GM12801 (cell line): Measurements from ENCODE around the gene YARS2.

Experiments
- TF ChIP-seq, protein P1 (sequence below): IDR thresholded peaks from one replicate; pipeline ENCODE4 v1.5.1; 2011; ENCODE audit warnings: control low read depth; ENCODE audit not compliant: insufficient read length; ENCODE audit errors: extremely low read depth

The YARS2 gene

DNA sequence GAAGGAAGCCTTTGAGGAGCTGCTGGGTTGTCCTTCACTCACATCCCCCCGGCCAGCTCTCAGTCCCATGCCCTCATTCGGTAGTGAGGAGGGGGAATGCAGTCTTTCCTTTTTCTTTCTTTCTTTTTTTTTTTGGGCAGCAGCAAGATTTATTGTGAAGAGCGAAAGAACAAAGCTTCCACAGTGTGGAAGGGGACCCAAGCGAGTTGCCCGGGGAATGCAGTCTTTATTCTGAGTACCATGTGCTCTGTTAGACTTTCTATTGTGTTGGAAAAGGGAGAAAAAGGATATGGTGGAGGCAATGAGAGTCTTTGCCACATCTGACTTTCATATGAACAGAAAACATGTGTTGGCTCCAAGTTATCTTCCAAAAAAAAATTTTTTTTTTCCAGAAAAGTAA lies 29.9 kb upstream of the YARS2 start:
- TF ChIP-seq, protein P1, sequence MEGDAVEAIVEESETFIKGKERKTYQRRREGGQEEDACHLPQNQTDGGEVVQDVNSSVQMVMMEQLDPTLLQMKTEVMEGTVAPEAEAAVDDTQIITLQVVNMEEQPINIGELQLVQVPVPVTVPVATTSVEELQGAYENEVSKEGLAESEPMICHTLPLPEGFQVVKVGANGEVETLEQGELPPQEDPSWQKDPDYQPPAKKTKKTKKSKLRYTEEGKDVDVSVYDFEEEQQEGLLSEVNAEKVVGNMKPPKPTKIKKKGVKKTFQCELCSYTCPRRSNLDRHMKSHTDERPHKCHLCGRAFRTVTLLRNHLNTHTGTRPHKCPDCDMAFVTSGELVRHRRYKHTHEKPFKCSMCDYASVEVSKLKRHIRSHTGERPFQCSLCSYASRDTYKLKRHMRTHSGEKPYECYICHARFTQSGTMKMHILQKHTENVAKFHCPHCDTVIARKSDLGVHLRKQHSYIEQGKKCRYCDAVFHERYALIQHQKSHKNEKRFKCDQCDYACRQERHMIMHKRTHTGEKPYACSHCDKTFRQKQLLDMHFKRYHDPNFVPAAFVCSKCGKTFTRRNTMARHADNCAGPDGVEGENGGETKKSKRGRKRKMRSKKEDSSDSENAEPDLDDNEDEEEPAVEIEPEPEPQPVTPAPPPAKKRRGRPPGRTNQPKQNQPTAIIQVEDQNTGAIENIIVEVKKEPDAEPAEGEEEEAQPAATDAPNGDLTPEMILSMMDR = no peak

DNA sequence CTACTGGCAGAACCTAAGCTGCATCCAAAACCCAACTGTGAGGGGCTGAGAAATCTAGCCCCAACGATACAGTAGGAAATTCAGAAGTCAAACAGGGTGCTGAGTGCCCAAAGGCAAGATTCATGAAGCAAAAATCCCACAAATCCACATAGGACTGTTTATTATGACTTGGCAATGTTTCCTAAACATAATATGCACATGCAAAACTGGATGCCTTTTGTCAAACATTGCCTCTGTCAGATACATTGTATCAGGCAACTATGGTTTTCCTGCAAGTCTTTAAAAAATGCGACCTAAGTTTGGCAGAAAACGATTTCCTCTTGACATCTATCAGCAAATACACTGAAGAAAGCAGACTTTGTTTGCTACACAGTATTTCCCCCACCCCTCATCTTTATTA lies 27.3 kb upstream of the YARS2 start:
- TF ChIP-seq, protein P1 = no peak

GRCh38 chr12:32780071-32780470 lies 24.4 kb upstream of the YARS2 start:
- TF ChIP-seq, protein P1 = no peak

DNA sequence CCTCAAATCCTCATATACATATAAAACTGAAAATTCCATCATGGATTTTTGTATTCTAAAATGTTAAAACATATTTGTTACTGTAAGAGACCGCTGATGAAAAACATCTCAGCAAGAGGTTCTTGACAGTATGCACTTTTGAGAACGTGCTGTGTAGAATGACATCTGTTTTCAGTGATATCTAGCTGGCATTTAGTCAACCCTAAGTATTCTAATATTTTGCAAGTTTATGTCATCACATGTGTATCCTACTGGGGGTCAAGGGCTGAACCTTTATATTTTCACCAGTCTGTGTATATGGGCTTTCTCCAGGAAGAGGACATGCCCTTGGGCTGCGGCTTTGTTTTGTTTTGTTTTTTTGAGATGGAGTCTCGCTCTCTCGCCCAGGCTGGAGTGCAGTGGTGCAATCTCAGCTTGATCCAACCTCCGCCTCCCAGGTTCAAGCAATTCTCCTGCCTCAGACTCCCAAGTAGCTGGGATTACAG lies 22.0 kb upstream of the YARS2 start:
- TF ChIP-seq, protein P1 = no peak

DNA sequence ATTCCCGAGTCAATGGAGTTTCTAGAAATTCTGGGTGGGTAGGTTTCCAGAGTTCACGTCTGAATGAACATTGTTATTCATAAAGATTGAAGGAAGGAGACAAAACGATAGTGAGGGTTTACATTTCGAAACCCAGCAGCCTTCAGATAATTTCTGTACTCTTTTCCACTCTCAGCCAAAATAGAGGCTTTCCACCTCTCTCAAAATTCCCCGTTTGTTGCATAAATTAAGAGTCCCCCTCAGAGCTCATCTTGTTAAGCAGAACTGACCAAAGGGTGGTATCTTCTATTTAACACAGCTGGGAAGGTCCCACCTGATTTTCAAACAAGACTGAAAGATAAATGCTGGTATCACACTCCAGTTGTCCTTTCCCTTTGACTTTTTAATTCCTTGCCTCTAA lies 21.5 kb upstream of the YARS2 start:
- TF ChIP-seq, protein P1 = no peak

GRCh38 chr12:32776258-32776657 lies 20.6 kb upstream of the YARS2 start:
- TF ChIP-seq, protein P1 = no peak

DNA sequence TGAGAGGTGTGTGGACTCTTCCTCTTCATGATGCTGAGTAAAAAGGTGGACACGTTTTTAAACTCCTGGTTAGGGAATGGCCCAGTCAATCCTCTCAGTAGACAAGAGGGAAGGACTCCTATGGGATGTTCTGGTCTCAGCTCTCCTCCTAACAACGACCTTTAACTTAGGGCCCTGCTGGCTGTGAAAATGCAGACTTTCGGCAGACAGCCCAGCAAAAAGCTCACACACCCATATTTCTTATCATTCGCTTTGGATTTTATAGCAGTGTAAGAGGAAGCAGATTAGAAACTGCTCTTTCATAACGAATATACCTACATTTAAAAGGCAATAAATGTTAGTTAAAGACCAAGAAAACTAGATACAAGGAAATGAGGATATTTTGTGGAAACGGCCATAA lies 18.0 kb upstream of the YARS2 start:
- TF ChIP-seq, protein P1 = no peak

DNA sequence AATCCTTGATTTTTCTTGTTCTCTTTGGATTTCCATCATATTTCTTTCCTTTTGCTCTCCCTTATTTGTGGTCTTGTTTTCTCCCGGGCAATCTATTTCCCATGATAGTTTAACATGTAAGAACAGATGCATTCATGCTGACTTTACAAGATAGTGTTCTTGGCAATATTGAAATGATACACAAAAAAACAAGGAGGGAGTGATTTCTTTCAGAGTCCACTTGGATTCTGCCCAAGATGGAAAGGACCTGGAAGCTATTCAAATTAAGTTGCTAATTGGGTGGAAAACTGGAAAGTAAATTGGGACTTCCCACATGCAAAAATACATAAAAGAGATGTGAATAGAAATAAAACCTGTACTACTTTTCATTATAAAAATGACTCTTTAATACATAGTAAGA lies 14.4 kb upstream of the YARS2 start:
- TF ChIP-seq, protein P1 = no peak
